Smooth muscle cell (in vitro differentiated cells): Measurements from ENCODE around the gene MYO16. TPM values are rescaled to one million over a fixed set of nuclear protein-coding genes. Genes with fewer than 3 reads are reported as not detected.

ENCODE experiments used
- DNase-seq: peaks from one replicate; lab custom pipeline; 2025; ENCODE audit not compliant: unreplicated experiment; lab: John Stamatoyannopoulos, UW
- H2AFZ ChIP-seq: fragments of 200-600 bp; sonication (generic); 2 replicates; pipeline ENCODE4 v1.6.0; 2016; ENCODE audit warnings: antibody characterized with exemption, low read depth, mild to moderate bottlenecking
- H3F3A ChIP-seq: fragments of 200-600 bp; sonication (generic); 2 replicates; pipeline ENCODE4 v1.6.0; 2017; ENCODE audit warnings: antibody characterized with exemption, low read depth
- H3K27ac ChIP-seq: fragments of 200-600 bp; sonication (generic); 2 replicates; pipeline ENCODE4 v1.5.1; 2016; ENCODE audit warnings: low read depth, mild to moderate bottlenecking
- H3K27me3 ChIP-seq: fragments of 200-600 bp; sonication (generic); 2 replicates; pipeline ENCODE4 v1.6.1; 2016; ENCODE audit warnings: low read depth, mild to moderate bottlenecking
- H3K36me3 ChIP-seq: fragments of 200-600 bp; sonication (generic); 2 replicates; pipeline ENCODE4 v1.5.1; 2016; ENCODE audit warnings: low read depth
- H3K4me1 ChIP-seq: fragments of 200-600 bp; sonication (generic); 2 replicates; pipeline ENCODE4 v1.5.1; 2016; ENCODE audit warnings: low read depth
- H3K4me2 ChIP-seq: fragments of 200-600 bp; sonication (generic); 2 replicates; pipeline ENCODE4 v1.6.0; 2016; ENCODE audit warnings: mild to moderate bottlenecking
- H3K4me3 ChIP-seq: fragments of 200-600 bp; sonication (generic); 2 replicates; pipeline ENCODE4 v1.5.1; 2016; ENCODE audit warnings: mild to moderate bottlenecking
- H3K79me2 ChIP-seq: fragments of 200-600 bp; sonication (generic); 2 replicates; pipeline ENCODE4 v1.6.0; 2016; ENCODE audit warnings: low read depth, mild to moderate bottlenecking
- H3K9ac ChIP-seq: fragments of 200-600 bp; sonication (generic); 2 replicates; pipeline ENCODE4 v1.6.0; 2016; ENCODE audit warnings: low read depth
- H3K9me3 ChIP-seq: fragments of 200-600 bp; sonication (generic); replicated peaks from 2 replicates; pipeline ENCODE4 v1.5.1; 2016; ENCODE audit warnings: low read depth
- H4K20me1 ChIP-seq: fragments of 200-600 bp; sonication (generic); 2 replicates; pipeline ENCODE4 v1.6.0; 2016; ENCODE audit warnings: low read depth
- CTCF ChIP-seq: fragments of 200-600 bp; sonication (generic); IDR thresholded peaks from 2 replicates; pipeline ENCODE4 v1.5.1; 2017; ENCODE audit warnings: borderline replicate concordance, mild to moderate bottlenecking, antibody characterized with exemption; ENCODE audit not compliant: insufficient read depth, poor library complexity, severe bottlenecking
- WGBS: methylation state at CpG from one replicate; pipeline ENCODE4 v1.1.7; 2016; ENCODE audit warnings: low lambda C conversion rate; 5-methylcytosine and 5-hydroxymethylcytosine counted together
- polyA plus RNA-seq: library from polyadenylated mRNA; unstranded; fragments of >200 nt; fragmentation: Nextera tagmentation; extraction: Ambion mirVana; gene quantifications from 2 replicates; pipeline ENCODE4 v1.2.1, GENCODE V29; 2016
- total RNA-seq: library from RNA; depleted of rRNA; stranded (reverse); fragments of >200 nt; gene quantifications from 2 replicates; pipeline ENCODE4 v1.2.3, GENCODE V29; 2014

MYO16 gene
- total and polyA plus RNA-seq, 2 experiments from 2014 or later = not detected

- WGBS = 82% methylated on average over 2 of the region's 2 CpGs
- Histone ChIP-seq H2AFZ (no peak overlapping the region), H3K4me1 (no peaks in the 10 kb centered on the region), H3K79me2 (no peaks in the 10 kb centered on the region), H3K36me3 (no peaks in the 10 kb centered on the region), H4K20me1 (no peaks in the 10 kb centered on the region), H3K9ac (no peak overlapping the region), H3F3A (no peaks in the 10 kb centered on the region), H3K27me3 (peaks cover 4% of the 10 kb centered on the region), H3K9me3 (no peaks in the 10 kb centered on the region), H3K27ac (no peak overlapping the region), H3K4me3 (no peak overlapping the region), H3K4me2 (no peak overlapping the region)
- no peak for TF ChIP-seq CTCF
- no peak for DNase-seq
These were observed 464.6 kb downstream of the MYO16 start for GRCh38 chr13:109093998-109094397.

GRCh38 chr13:109095126-109095525 lies 465.7 kb downstream of the MYO16 start:
- 58% methylated on average over 6 of the region's 6 CpGs for WGBS

GRCh38 chr13:109096101-109096500 lies 466.7 kb downstream of the MYO16 start:
- Histone ChIP-seq H4K20me1 (no peaks in the 10 kb centered on the region), H3K4me2 (no peak overlapping the region), H3K79me2 (no peaks in the 10 kb centered on the region), H2AFZ (no peak overlapping the region), H3K4me1 (no peaks in the 10 kb centered on the region), H3K36me3 (no peaks in the 10 kb centered on the region), H3F3A (no peaks in the 10 kb centered on the region), H3K27ac (no peak overlapping the region), H3K9me3 (no peaks in the 10 kb centered on the region), H3K9ac (no peak overlapping the region), H3K27me3 (no peaks in the 10 kb centered on the region), H3K4me3 (no peak overlapping the region)
- TF ChIP-seq CTCF = no peak
- DNase-seq = no peak
- WGBS = 66% methylated on average over 5 of the region's 6 CpGs

More at GRCh38 chr13:109095126-109095525, 465.7 kb downstream of the MYO16 start:
- H3F3A ChIP-seq = no peaks in the 10 kb centered on the region
- H3K9ac ChIP-seq = no peak overlapping the region
- H4K20me1 ChIP-seq = no peaks in the 10 kb centered on the region
- H2AFZ ChIP-seq = no peak overlapping the region
- no peak for DNase-seq
- H3K4me1 ChIP-seq = no peaks in the 10 kb centered on the region
- H3K27ac ChIP-seq = no peak overlapping the region
- H3K79me2 ChIP-seq = no peaks in the 10 kb centered on the region
- no peaks in the 10 kb centered on the region for H3K36me3 ChIP-seq
- H3K4me3 ChIP-seq = no peak overlapping the region
- H3K9me3 ChIP-seq = no peaks in the 10 kb centered on the region
- TF ChIP-seq CTCF = no peak
- no peak overlapping the region for H3K4me2 ChIP-seq
- H3K27me3 ChIP-seq = peaks cover 4% of the 10 kb centered on the region

- no peak overlapping the region for H2AFZ ChIP-seq
- H3K4me1 ChIP-seq = no peaks in the 10 kb centered on the region
- no peak for DNase-seq
- H3K36me3 ChIP-seq = no peaks in the 10 kb centered on the region
- 88% methylated on average over 8 of the region's 8 CpGs for WGBS
- H3K9me3 ChIP-seq = no peaks in the 10 kb centered on the region
- no peak overlapping the region for H3K4me3 ChIP-seq
- H3K79me2 ChIP-seq = no peaks in the 10 kb centered on the region
- H3F3A ChIP-seq = no peaks in the 10 kb centered on the region
- no peaks in the 10 kb centered on the region for H4K20me1 ChIP-seq
- H3K27me3 ChIP-seq = peaks cover 16% of the 10 kb centered on the region
- no peak overlapping the region for H3K27ac ChIP-seq
- H3K9ac ChIP-seq = no peak overlapping the region
- no peak overlapping the region for H3K4me2 ChIP-seq
- no peak for TF ChIP-seq CTCF
These were observed 471.4 kb downstream of the MYO16 start for GRCh38 chr13:109100705-109101304.
